CD14-positive monocyte (primary cell): ENCODE data around the gene MAML3. TPM values are rescaled to one million over a fixed set of nuclear protein-coding genes. Genes with fewer than 3 reads are reported as not detected.

Experiments used
- DNase-seq, 3 donors: peaks; one replicate each; pipeline ENCODE4 v3.0.0-alpha.2; 2011 to 2022
- H2AFZ ChIP-seq: 2 replicates; pipeline ENCODE4 v1.6.0; 2012; ENCODE audit warnings: mild to moderate bottlenecking, low read depth, low read length, inconsistent platforms; ENCODE audit not compliant: insufficient read depth, poor library complexity, severe bottlenecking
- H3K27ac ChIP-seq, 2 donors: 1 replicate in 1 of 2; 2 replicates in 1 of 2; pipeline ENCODE4 v1.5.1; 2012 to 2013; ENCODE audit warnings: low read length in 2 of 2, control low read depth in 1 of 2, inconsistent platforms in 1 of 2, low read depth in 1 of 2, mild to moderate bottlenecking in 1 of 2
- H3K27me3 ChIP-seq, 2 donors: one replicate each; pipeline versions ENCODE4 v1.6.0 to v1.6.1; 2011 to 2013; ENCODE audit warnings: low read length in 2 of 2; ENCODE audit not compliant: control insufficient read depth in 2 of 2, insufficient read depth in 2 of 2
- H3K36me3 ChIP-seq, 2 donors: replicated peaks in 1 of 2; 1 replicate in 1 of 2; 2 replicates in 1 of 2; pipeline versions ENCODE4 v1.5.1 to v1.6.1; 2012 to 2013; ENCODE audit warnings: low read length in 2 of 2, control low read depth in 1 of 2, inconsistent platforms in 1 of 2, mild to moderate bottlenecking in 1 of 2; ENCODE audit not compliant: insufficient read depth in 2 of 2, control insufficient read depth in 1 of 2
- H3K4me1 ChIP-seq, 2 donors: 1 replicate in 1 of 2; 2 replicates in 1 of 2; pipeline versions ENCODE4 v1.5.1 to v1.6.1; 2012 to 2013; ENCODE audit warnings: low read length in 2 of 2, control low read depth in 1 of 2, inconsistent platforms in 1 of 2, mild to moderate bottlenecking in 1 of 2, moderate library complexity in 1 of 2; ENCODE audit not compliant: insufficient read depth in 2 of 2, control insufficient read depth in 1 of 2
- H3K4me2 ChIP-seq: replicated peaks from 2 replicates; pipeline ENCODE3; 2012; ENCODE audit warnings: low read length, moderate library complexity, mild to moderate bottlenecking; ENCODE audit not compliant: poor library complexity, severe bottlenecking; ENCODE audit errors: extremely low read depth
- H3K4me3 ChIP-seq, 3 experiments: fragments of 200-600 bp in 1 of 3; sonication (generic) in 1 of 3; replicated peaks in 1 of 3; 1 replicate in 2 of 3; 2 replicates in 1 of 3; pipeline ENCODE4 v1.5.1; 2011 to 2013; ENCODE audit warnings: low read length in 3 of 3, mild to moderate bottlenecking in 3 of 3, control low read depth in 2 of 3, low read depth in 2 of 3, inconsistent platforms in 1 of 3, moderate library complexity in 1 of 3
- H3K79me2 ChIP-seq: 2 replicates; pipeline ENCODE4 v1.6.0; 2012; ENCODE audit warnings: mild to moderate bottlenecking, control low read depth, inconsistent platforms, low read length, moderate library complexity; ENCODE audit not compliant: insufficient read depth
- H3K9ac ChIP-seq: 2 replicates; pipeline ENCODE4 v1.6.0; 2017; ENCODE audit warnings: low read length, mild to moderate bottlenecking; ENCODE audit not compliant: insufficient read depth, poor library complexity, severe bottlenecking
- H3K9me3 ChIP-seq, 2 donors: replicated peaks in 1 of 2; 1 replicate in 1 of 2; 2 replicates in 1 of 2; pipeline versions ENCODE4 v1.5.1 to v1.6.1; 2012 to 2013; ENCODE audit warnings: low read length in 2 of 2, control low read depth in 1 of 2; ENCODE audit not compliant: control insufficient read depth in 1 of 2, insufficient read depth in 1 of 2
- H4K20me1 ChIP-seq: 2 replicates; pipeline ENCODE4 v1.6.0; 2012; ENCODE audit warnings: mild to moderate bottlenecking, low read length, control low read depth, moderate library complexity; ENCODE audit not compliant: insufficient read depth
- H3K27ac Mint-ChIP-seq, 7 donors: one replicate each; pipeline ENCODE4 v1.8.0; 2020; ENCODE audit warnings: mild to moderate bottlenecking in 7 of 7, mixed read lengths in 7 of 7, moderate library complexity in 6 of 7, inconsistent platforms in 2 of 7
- H3K27me3 Mint-ChIP-seq, 3 donors: one replicate each; pipeline ENCODE4 v1.8.0; 2021 to 2022; ENCODE audit warnings: low read depth in 3 of 3, mild to moderate bottlenecking in 3 of 3, mixed read lengths in 3 of 3, moderate library complexity in 3 of 3, inconsistent platforms in 1 of 3
- H3K36me3 Mint-ChIP-seq, 2 donors: one replicate each; pipeline ENCODE4 v1.8.0; 2020; ENCODE audit warnings: mixed read lengths in 2 of 2, inconsistent platforms in 1 of 2, mild to moderate bottlenecking in 1 of 2
- H3K4me1 Mint-ChIP-seq: one replicate; pipeline ENCODE4 v1.8.0; 2020; ENCODE audit warnings: mild to moderate bottlenecking, mixed read lengths
- H3K4me3 Mint-ChIP-seq, 2 donors: one replicate each; pipeline ENCODE4 v1.8.0; 2020; ENCODE audit warnings: mild to moderate bottlenecking in 2 of 2, mixed read lengths in 2 of 2, moderate library complexity in 1 of 2
- H3K9me3 Mint-ChIP-seq, 7 donors: one replicate each; pipeline ENCODE4 v1.8.0; 2020 to 2022; ENCODE audit warnings: mixed read lengths in 7 of 7, mild to moderate bottlenecking in 6 of 7, moderate library complexity in 6 of 7, inconsistent platforms in 2 of 7
- WGBS: methylation state at CpG from one replicate; pipeline ENCODE4 v1.1.5; 2013; ENCODE audit warnings: missing lambda C conversion rate; ENCODE audit not compliant: insufficient coverage; 5-methylcytosine and 5-hydroxymethylcytosine counted together
- intact Hi-C, 2 donors: fragments of 100-400 bp; cut with micrococcal nuclease; formaldehyde crosslinking; loops; one replicate each; pipeline versions ENCODE4 v1.15.0 to v1.15.1; 2023
- polyA plus RNA-seq, 3 donors: library from polyadenylated mRNA; depleted of rRNA in 1 of 3; unstranded in 2 of 3; stranded (reverse) in 1 of 3; fragments of 300-500 nt in 2 of 3; fragments of >200 nt in 1 of 3; fragmentation: Illumina TruSeq in 2 of 3; gene quantifications; 1 replicate in 2 of 3; 2 replicates in 1 of 3; pipeline ENCODE4 v1.2.3, GENCODE V29; 2012 to 2021
- TF ChIP-seq, protein P1 (sequence below): fragments of 200-600 bp; IDR thresholded peaks from one replicate; pipeline ENCODE4 v1.8.0; 2022; ENCODE audit warnings: antibody characterized with exemption, mild to moderate bottlenecking

Gene MAML3
- polyA plus RNA-seq, 3 donors = 1.5 to 6.5 (median 2.3) TPM

DNA sequence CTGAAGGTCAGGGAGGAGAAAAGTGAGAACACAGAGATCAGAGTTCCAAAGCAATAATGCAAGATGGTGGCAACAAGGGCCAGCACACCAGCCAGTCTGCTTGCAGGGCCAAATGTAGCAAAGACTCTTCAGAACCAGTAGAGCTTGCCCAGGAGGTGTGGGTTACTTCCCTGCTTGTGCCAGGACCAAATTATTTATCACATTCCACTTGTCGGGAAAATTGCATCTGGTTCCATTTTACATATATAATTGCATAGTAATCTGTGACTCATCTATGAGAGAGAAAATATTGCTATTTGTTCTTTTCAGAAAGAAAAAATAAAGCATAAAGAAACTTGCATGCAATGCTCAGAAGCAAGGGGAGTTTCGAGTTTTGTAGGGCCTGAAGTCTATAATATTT is 41.4 kb downstream of the MAML3 start:
- Mint-ChIP-seq H3K9me3 (no peaks in the 10 kb centered on the region), H3K4me1 (peaks cover 36% of the 10 kb centered on the region), H3K27ac (no peak overlapping the region), H3K4me3 (no peak overlapping the region), H3K36me3 (peaks cover 0 to 8% of the 10 kb centered on the region in 2 donors), H3K27me3 (peaks cover 0 to 2% (median 0%) of the 10 kb centered on the region in 3 donors)
- Histone ChIP-seq H3K27me3 (no peaks in the 10 kb centered on the region), H3K79me2 (peaks cover 47% of the 10 kb centered on the region), H2AFZ (no peak overlapping the region), H4K20me1 (peaks cover 15% of the 10 kb centered on the region), H3K27ac (no peak overlapping the region), H3K36me3 (no peaks in the 10 kb centered on the region), H3K4me3 (no peak overlapping the region), H3K4me2 (no peak overlapping the region), H3K4me1 (peaks cover 6 to 20% of the 10 kb centered on the region in 2 donors), H3K9ac (no peak overlapping the region), H3K9me3 (no peaks in the 10 kb centered on the region)
- intact Hi-C loops = no loop called here
- TF ChIP-seq, protein P1, sequence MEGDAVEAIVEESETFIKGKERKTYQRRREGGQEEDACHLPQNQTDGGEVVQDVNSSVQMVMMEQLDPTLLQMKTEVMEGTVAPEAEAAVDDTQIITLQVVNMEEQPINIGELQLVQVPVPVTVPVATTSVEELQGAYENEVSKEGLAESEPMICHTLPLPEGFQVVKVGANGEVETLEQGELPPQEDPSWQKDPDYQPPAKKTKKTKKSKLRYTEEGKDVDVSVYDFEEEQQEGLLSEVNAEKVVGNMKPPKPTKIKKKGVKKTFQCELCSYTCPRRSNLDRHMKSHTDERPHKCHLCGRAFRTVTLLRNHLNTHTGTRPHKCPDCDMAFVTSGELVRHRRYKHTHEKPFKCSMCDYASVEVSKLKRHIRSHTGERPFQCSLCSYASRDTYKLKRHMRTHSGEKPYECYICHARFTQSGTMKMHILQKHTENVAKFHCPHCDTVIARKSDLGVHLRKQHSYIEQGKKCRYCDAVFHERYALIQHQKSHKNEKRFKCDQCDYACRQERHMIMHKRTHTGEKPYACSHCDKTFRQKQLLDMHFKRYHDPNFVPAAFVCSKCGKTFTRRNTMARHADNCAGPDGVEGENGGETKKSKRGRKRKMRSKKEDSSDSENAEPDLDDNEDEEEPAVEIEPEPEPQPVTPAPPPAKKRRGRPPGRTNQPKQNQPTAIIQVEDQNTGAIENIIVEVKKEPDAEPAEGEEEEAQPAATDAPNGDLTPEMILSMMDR = no peak
- no CpG with 5 or more reads among the region's 2 CpGs for WGBS
- no peak for DNase-seq

GRCh38 chr4:140111256-140111655 is 42.7 kb downstream of the MAML3 start:
- Histone ChIP-seq H3K27ac (no peak overlapping the region), H3K79me2 (peaks cover 56% of the 10 kb centered on the region), H2AFZ (no peak overlapping the region), H3K4me3 (no peak overlapping the region), H3K4me2 (no peak overlapping the region), H3K9ac (no peak overlapping the region), H4K20me1 (peaks cover 15% of the 10 kb centered on the region), H3K36me3 (no peaks in the 10 kb centered on the region), H3K9me3 (no peaks in the 10 kb centered on the region), H3K27me3 (no peaks in the 10 kb centered on the region), H3K4me1 (peaks cover under 1 to 10% of the 10 kb centered on the region in 2 donors)
- 100% methylated on average over 1 of the region's 1 CpG for WGBS
- Mint-ChIP-seq H3K27me3 (peaks cover 0 to 2% (median 0%) of the 10 kb centered on the region in 3 donors), H3K27ac (no peak overlapping the region), H3K36me3 (peaks cover 0 to 8% of the 10 kb centered on the region in 2 donors), H3K4me3 (no peak overlapping the region), H3K9me3 (no peaks in the 10 kb centered on the region), H3K4me1 (peaks cover 32% of the 10 kb centered on the region)
- no peak for DNase-seq
- intact Hi-C loops = no loop called here
- TF ChIP-seq, protein P1 = no peak
